Measurements from ENCODE around the gene SEZ6L2.

The SEZ6L2 gene

GRCh38 chr16:29850998-29851397 lies 48.4 kb downstream of the SEZ6L2 start:
- H3K4me3 ChIP-seq (ENCODE audit: low read depth, low read length), result no peak overlapping the region
- peaks cover 9% of the 10 kb centered on the region; the same call in 1 of the 2 replicates for H3K4me1 ChIP-seq (ENCODE audit: control insufficient read depth, insufficient read depth, low read length)
- H3K27ac ChIP-seq (ENCODE audit: low read depth, low read length), result no peak overlapping the region
- H3K9me3 ChIP-seq (ENCODE audit: control insufficient read depth, insufficient read depth, low read depth, low read length), result no peaks in the 10 kb centered on the region
- no peak overlapping the region for H3K9ac ChIP-seq (ENCODE audit: low read length)
- no peaks in the 10 kb centered on the region for H3K36me3 ChIP-seq (ENCODE audit: control insufficient read depth, insufficient read depth, low read length)
- H3K27me3 ChIP-seq (ENCODE audit: control insufficient read depth, insufficient read depth, low read length), result no peaks in the 10 kb centered on the region

- no peak overlapping the region; the same call in 1 of the 2 replicates for H3K4me3 ChIP-seq (ENCODE audit: low read depth, low read length)
- no peak overlapping the region for H3K27ac ChIP-seq (ENCODE audit: low read depth, low read length)
- peaks cover 9% of the 10 kb centered on the region; the same call in 1 of the 2 replicates for H3K4me1 ChIP-seq (ENCODE audit: control insufficient read depth, insufficient read depth, low read length)
- H3K36me3 ChIP-seq (ENCODE audit: control insufficient read depth, insufficient read depth, low read length), result no peaks in the 10 kb centered on the region
- H3K9ac ChIP-seq (ENCODE audit: low read length), result no peak overlapping the region
- H3K9me3 ChIP-seq (ENCODE audit: control insufficient read depth, insufficient read depth, low read depth, low read length), result no peaks in the 10 kb centered on the region
- H3K27me3 ChIP-seq (ENCODE audit: control insufficient read depth, insufficient read depth, low read length), result no peaks in the 10 kb centered on the region
Observed at GRCh38 chr16:29849505-29849904, 49.8 kb downstream of the SEZ6L2 start.

- Histone ChIP-seq H3K4me1 (ENCODE audit: control insufficient read depth, insufficient read depth, low read length) (peaks cover 9% of the 10 kb centered on the region; the same call in 1 of the 2 replicates), H3K36me3 (ENCODE audit: control insufficient read depth, insufficient read depth, low read length) (no peaks in the 10 kb centered on the region), H3K27ac (ENCODE audit: low read depth, low read length) (no peak overlapping the region), H3K9me3 (ENCODE audit: control insufficient read depth, insufficient read depth, low read depth, low read length) (no peaks in the 10 kb centered on the region), H3K27me3 (ENCODE audit: control insufficient read depth, insufficient read depth, low read length) (no peaks in the 10 kb centered on the region), H3K4me3 (ENCODE audit: low read depth, low read length) (no peak overlapping the region; the same call in 1 of the 2 replicates), H3K9ac (ENCODE audit: low read length) (no peak overlapping the region)
Observed at GRCh38 chr16:29848420-29849297, 50.7 kb downstream of the SEZ6L2 start.

- Histone ChIP-seq H3K9ac (ENCODE audit: low read length) (no peak overlapping the region), H3K9me3 (ENCODE audit: control insufficient read depth, insufficient read depth, low read depth, low read length) (no peaks in the 10 kb centered on the region), H3K4me3 (ENCODE audit: low read depth, low read length) (no peak overlapping the region), H3K27ac (ENCODE audit: low read depth, low read length) (no peak overlapping the region), H3K27me3 (ENCODE audit: control insufficient read depth, insufficient read depth, low read length) (no peaks in the 10 kb centered on the region), H3K4me1 (ENCODE audit: control insufficient read depth, insufficient read depth, low read length) (peaks cover 9% of the 10 kb centered on the region; the same call in 1 of the 2 replicates), H3K36me3 (ENCODE audit: control insufficient read depth, insufficient read depth, low read length) (no peaks in the 10 kb centered on the region)
Observed at GRCh38 chr16:29845656-29846055, 53.7 kb downstream of the SEZ6L2 start.

- H3K4me1 ChIP-seq (ENCODE audit: control insufficient read depth, insufficient read depth, low read length), result peaks cover 6% of the 10 kb centered on the region; the same call in 1 of the 2 replicates
- no peaks in the 10 kb centered on the region for H3K27me3 ChIP-seq (ENCODE audit: control insufficient read depth, insufficient read depth, low read length)
- H3K4me3 ChIP-seq (ENCODE audit: low read depth, low read length), result no peak overlapping the region
- H3K27ac ChIP-seq (ENCODE audit: low read depth, low read length), result no peak overlapping the region
- no peak overlapping the region for H3K9ac ChIP-seq (ENCODE audit: low read length)
- H3K36me3 ChIP-seq (ENCODE audit: control insufficient read depth, insufficient read depth, low read length), result no peaks in the 10 kb centered on the region
- H3K9me3 ChIP-seq (ENCODE audit: control insufficient read depth, insufficient read depth, low read depth, low read length), result no peaks in the 10 kb centered on the region
Observed at GRCh38 chr16:29844575-29845331, 54.6 kb downstream of the SEZ6L2 start.

- H3K27me3 ChIP-seq (ENCODE audit: control insufficient read depth, insufficient read depth, low read length), result no peaks in the 10 kb centered on the region
- H3K27ac ChIP-seq (ENCODE audit: low read depth, low read length), result no peak overlapping the region
- H3K4me1 ChIP-seq (ENCODE audit: control insufficient read depth, insufficient read depth, low read length), result no peaks in the 10 kb centered on the region
- no peaks in the 10 kb centered on the region for H3K9me3 ChIP-seq (ENCODE audit: control insufficient read depth, insufficient read depth, low read depth, low read length)
- H3K9ac ChIP-seq (ENCODE audit: low read length), result no peak overlapping the region
- H3K4me3 ChIP-seq (ENCODE audit: low read depth, low read length), result no peak overlapping the region
- no peaks in the 10 kb centered on the region for H3K36me3 ChIP-seq (ENCODE audit: control insufficient read depth, insufficient read depth, low read length)
Observed at GRCh38 chr16:29843931-29844330, 55.4 kb downstream of the SEZ6L2 start.

GRCh38 chr16:29842732-29843346 lies 56.5 kb downstream of the SEZ6L2 start:
- no peak overlapping the region for H3K27ac ChIP-seq (ENCODE audit: low read depth, low read length)
- no peaks in the 10 kb centered on the region for H3K9me3 ChIP-seq (ENCODE audit: control insufficient read depth, insufficient read depth, low read depth, low read length)
- no peaks in the 10 kb centered on the region for H3K4me1 ChIP-seq (ENCODE audit: control insufficient read depth, insufficient read depth, low read length)
- no peak overlapping the region for H3K9ac ChIP-seq (ENCODE audit: low read length)
- H3K36me3 ChIP-seq (ENCODE audit: control insufficient read depth, insufficient read depth, low read length), result no peaks in the 10 kb centered on the region
- no peak overlapping the region for H3K4me3 ChIP-seq (ENCODE audit: low read depth, low read length)
- H3K27me3 ChIP-seq (ENCODE audit: control insufficient read depth, insufficient read depth, low read length), result no peaks in the 10 kb centered on the region

DNA sequence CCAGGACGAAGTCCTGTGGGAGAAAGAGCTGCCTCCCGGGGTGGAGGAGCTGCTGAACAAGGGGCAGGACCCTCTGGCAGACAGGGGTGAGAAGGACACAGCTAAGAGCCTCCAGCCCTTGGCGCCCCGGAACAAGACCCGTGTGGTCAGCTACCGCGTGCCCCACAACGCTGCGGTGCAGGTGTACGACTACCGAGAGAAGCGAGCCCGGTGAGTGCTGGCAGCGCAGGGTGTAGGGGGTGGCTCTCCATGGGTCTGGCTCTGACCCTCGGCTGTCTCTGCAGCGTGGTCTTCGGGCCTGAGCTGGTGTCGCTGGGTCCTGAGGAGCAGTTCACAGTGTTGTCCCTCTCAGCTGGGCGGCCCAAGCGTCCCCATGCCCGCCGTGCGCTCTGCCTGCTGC lies 57.7 kb downstream of the SEZ6L2 start:
- Histone ChIP-seq H3K27ac (ENCODE audit: low read depth, low read length) (no peak overlapping the region), H3K36me3 (ENCODE audit: control insufficient read depth, insufficient read depth, low read length) (no peaks in the 10 kb centered on the region), H3K9ac (ENCODE audit: low read length) (no peak overlapping the region), H3K27me3 (ENCODE audit: control insufficient read depth, insufficient read depth, low read length) (no peaks in the 10 kb centered on the region), H3K4me1 (ENCODE audit: control insufficient read depth, insufficient read depth, low read length) (no peaks in the 10 kb centered on the region), H3K9me3 (ENCODE audit: control insufficient read depth, insufficient read depth, low read depth, low read length) (no peaks in the 10 kb centered on the region), H3K4me3 (ENCODE audit: low read depth, low read length) (no peak overlapping the region)

- no peaks in the 10 kb centered on the region for H3K27me3 ChIP-seq (ENCODE audit: control insufficient read depth, insufficient read depth, low read length)
- no peaks in the 10 kb centered on the region for H3K4me1 ChIP-seq (ENCODE audit: control insufficient read depth, insufficient read depth, low read length)
- H3K9me3 ChIP-seq (ENCODE audit: control insufficient read depth, insufficient read depth, low read depth, low read length), result no peaks in the 10 kb centered on the region
- H3K9ac ChIP-seq (ENCODE audit: low read length), result no peak overlapping the region
- no peaks in the 10 kb centered on the region for H3K36me3 ChIP-seq (ENCODE audit: control insufficient read depth, insufficient read depth, low read length)
- H3K4me3 ChIP-seq (ENCODE audit: low read depth, low read length), result no peak overlapping the region
- no peak overlapping the region for H3K27ac ChIP-seq (ENCODE audit: low read depth, low read length)
Observed at GRCh38 chr16:29840240-29840639, 59.1 kb downstream of the SEZ6L2 start.

DNA sequence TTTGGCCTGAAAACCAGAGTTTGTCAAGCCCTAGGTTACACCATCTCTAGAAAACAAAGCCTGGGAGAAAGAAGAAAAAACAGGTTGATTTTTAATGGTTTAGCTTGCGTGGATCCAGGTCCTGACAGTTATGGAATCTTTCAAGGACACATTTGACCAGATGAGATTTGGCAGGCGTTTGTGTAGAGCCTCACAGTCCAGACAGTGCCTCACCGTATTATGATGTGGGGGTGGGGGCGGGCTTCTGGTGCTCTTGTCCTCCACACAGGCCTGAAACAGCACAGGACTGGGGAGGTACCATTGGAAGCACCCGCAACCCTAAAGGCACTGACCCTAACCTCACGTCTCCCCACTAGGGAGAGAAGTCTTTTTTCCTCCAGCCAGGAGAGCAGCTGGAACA lies 59.5 kb downstream of the SEZ6L2 start:
- H3K36me3 ChIP-seq (ENCODE audit: control insufficient read depth, insufficient read depth, low read length), result no peaks in the 10 kb centered on the region
- no peaks in the 10 kb centered on the region for H3K4me1 ChIP-seq (ENCODE audit: control insufficient read depth, insufficient read depth, low read length)

DNA sequence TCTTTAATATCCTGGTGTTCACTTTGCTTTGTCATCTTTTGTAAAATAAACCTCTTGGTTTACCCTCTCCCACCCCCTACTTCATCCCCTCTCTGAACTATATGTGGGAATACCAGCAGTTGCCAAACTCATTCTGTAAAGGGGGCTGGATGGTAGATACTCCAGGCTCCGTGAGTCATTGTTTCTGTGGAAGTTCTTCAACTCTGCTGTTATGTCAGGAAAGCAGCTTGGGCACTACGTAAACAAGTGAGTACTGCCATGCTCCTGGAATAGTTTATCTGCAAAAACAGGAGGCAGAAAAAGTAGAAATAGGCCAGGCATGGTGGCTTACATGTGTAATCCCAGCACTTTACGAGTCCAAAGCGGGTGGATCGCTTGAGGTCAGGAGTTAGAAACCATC lies 61.5 kb downstream of the SEZ6L2 start:
- H3K4me3 ChIP-seq (ENCODE audit: low read depth, low read length), result no peak overlapping the region
- H3K9ac ChIP-seq (ENCODE audit: low read length), result no peak overlapping the region
- no peaks in the 10 kb centered on the region for H3K27me3 ChIP-seq (ENCODE audit: control insufficient read depth, insufficient read depth, low read length)
- no peaks in the 10 kb centered on the region for H3K36me3 ChIP-seq (ENCODE audit: control insufficient read depth, insufficient read depth, low read length)
- no peaks in the 10 kb centered on the region for H3K9me3 ChIP-seq (ENCODE audit: control insufficient read depth, insufficient read depth, low read depth, low read length)
- no peaks in the 10 kb centered on the region for H3K4me1 ChIP-seq (ENCODE audit: control insufficient read depth, insufficient read depth, low read length)
- H3K27ac ChIP-seq (ENCODE audit: low read depth, low read length), result no peak overlapping the region

More for the DNA sequence above, 59.5 kb downstream of the SEZ6L2 start:
- H3K27me3 ChIP-seq (ENCODE audit: control insufficient read depth, insufficient read depth, low read length), result no peaks in the 10 kb centered on the region
- H3K9me3 ChIP-seq (ENCODE audit: control insufficient read depth, insufficient read depth, low read depth, low read length), result no peaks in the 10 kb centered on the region
- H3K4me3 ChIP-seq (ENCODE audit: low read depth, low read length), result no peak overlapping the region
- no peak overlapping the region for H3K9ac ChIP-seq (ENCODE audit: low read length)
- no peak overlapping the region for H3K27ac ChIP-seq (ENCODE audit: low read depth, low read length)

All from HUES6 (cell line).